GM23338 (cell line): ENCODE results near the gene PPDPF. TPM values are rescaled to one million over a fixed set of nuclear protein-coding genes. Genes with fewer than 3 reads are reported as not detected.

ENCODE experiments used
- ATAC-seq: fragments of 200-7000 bp; cut with Tn5 transposase; 3 replicates; pipeline ENCODE4 v1.9.1; 2020
- DNase-seq: peaks from one replicate; pipeline ENCODE4 v3.0.0-alpha.2; 2015; ENCODE audit warnings: low spot score
- H2AFZ ChIP-seq: fragments of 200-600 bp; sonication (generic); 2 replicates; pipeline ENCODE4 v1.8.0; 2016; ENCODE audit warnings: antibody characterized with exemption, mild to moderate bottlenecking, moderate library complexity
- H3F3A ChIP-seq: fragments of 200-600 bp; sonication (generic); replicated peaks from 2 replicates; pipeline ENCODE4 v1.8.0; 2017; ENCODE audit warnings: antibody characterized with exemption, mixed run types, low read depth
- H3K27ac ChIP-seq: fragments of 200-600 bp; sonication (generic); 2 replicates; pipeline ENCODE4 v1.6.1; 2016; ENCODE audit warnings: low read depth
- H3K27me3 ChIP-seq: fragments of 200-600 bp; sonication (generic); 2 replicates; pipeline ENCODE4 v1.8.0; 2016; ENCODE audit warnings: mild to moderate bottlenecking, mixed run types, moderate library complexity; ENCODE audit not compliant: insufficient read depth
- H3K36me3 ChIP-seq: fragments of 200-600 bp; sonication (generic); 2 replicates; pipeline ENCODE4 v1.8.0; 2016; ENCODE audit warnings: mild to moderate bottlenecking; ENCODE audit not compliant: insufficient read depth
- H3K4me1 ChIP-seq: fragments of 200-600 bp; sonication (generic); 2 replicates; pipeline ENCODE4 v1.8.0; 2016; ENCODE audit warnings: mild to moderate bottlenecking, moderate library complexity; ENCODE audit not compliant: insufficient read depth
- H3K4me2 ChIP-seq: fragments of 200-600 bp; sonication (generic); 2 replicates; pipeline ENCODE4 v1.7.1; 2017; ENCODE audit warnings: mixed run types
- H3K4me3 ChIP-seq: fragments of 200-600 bp; sonication (generic); 2 replicates; pipeline ENCODE4 v1.6.1; 2016; ENCODE audit warnings: mixed run types
- H3K79me2 ChIP-seq: fragments of 200-600 bp; sonication (generic); replicated peaks from 2 replicates; pipeline ENCODE4 v1.8.0; 2017; ENCODE audit warnings: mild to moderate bottlenecking; ENCODE audit not compliant: insufficient read depth
- H3K9me2 ChIP-seq: fragments of 200-600 bp; sonication (generic); 2 replicates; pipeline ENCODE4 v1.8.0; 2017; ENCODE audit not compliant: insufficient read depth
- H4K20me1 ChIP-seq: fragments of 200-600 bp; sonication (generic); replicated peaks from 2 replicates; pipeline ENCODE4 v1.8.0; 2017; ENCODE audit warnings: mild to moderate bottlenecking; ENCODE audit not compliant: insufficient read depth
- H3K27ac Mint-ChIP-seq: 2 replicates; pipeline ENCODE4 v1.8.0; 2020; ENCODE audit warnings: inconsistent platforms, mild to moderate bottlenecking, moderate library complexity, mixed read lengths
- H3K27me3 Mint-ChIP-seq: 3 replicates; pipeline ENCODE4 v1.8.0; 2022; ENCODE audit warnings: low read depth, mild to moderate bottlenecking, moderate library complexity, mixed read lengths, inconsistent platforms; ENCODE audit not compliant: insufficient read depth, poor library complexity
- H3K36me3 Mint-ChIP-seq: 3 replicates; pipeline ENCODE4 v1.8.0; 2021; ENCODE audit warnings: low read depth, mild to moderate bottlenecking, inconsistent platforms, moderate library complexity, mixed read lengths
- H3K4me1 Mint-ChIP-seq: 3 replicates; pipeline ENCODE4 v1.8.0; 2020; ENCODE audit warnings: mild to moderate bottlenecking, inconsistent platforms, mixed read lengths
- H3K4me3 Mint-ChIP-seq: 3 replicates; pipeline ENCODE4 v1.8.0; 2021; ENCODE audit warnings: moderate library complexity, mild to moderate bottlenecking, inconsistent platforms, mixed read lengths
- H3K9me3 Mint-ChIP-seq: 3 replicates; pipeline ENCODE4 v1.8.0; 2020; ENCODE audit warnings: moderate library complexity, mild to moderate bottlenecking, inconsistent platforms, mixed read lengths
- CTCF ChIP-seq, 2 experiments: fragments of 200-600 bp in 1 of 2; sonication (generic) in 1 of 2; conservative IDR thresholded peaks; 2 replicates each; pipeline versions ENCODE4 v1.5.1 to v1.6.1; 2016 to 2017; ENCODE audit warnings: antibody characterized with exemption in 2 of 2, low read depth in 2 of 2, mild to moderate bottlenecking in 2 of 2, moderate library complexity in 1 of 2
- EZH2 ChIP-seq: fragments of 200-600 bp; sonication (generic); IDR thresholded peaks from one replicate; pipeline ENCODE4 v1.8.0; 2017; ENCODE audit warnings: antibody characterized with exemption, mild to moderate bottlenecking, low read depth; ENCODE audit not compliant: unreplicated experiment
- EZH2phosphoT487 ChIP-seq: fragments of 200-600 bp; sonication (generic); IDR thresholded peaks from one replicate; pipeline ENCODE4 v1.8.1; 2018; ENCODE audit warnings: antibody characterized with exemption; ENCODE audit not compliant: unreplicated experiment
- JUNB ChIP-seq: IDR thresholded peaks from one replicate; pipeline ENCODE4 v1.6.1; 2016; ENCODE audit warnings: antibody characterized with exemption; ENCODE audit not compliant: unreplicated experiment
- POLR2AphosphoS5 ChIP-seq: IDR thresholded peaks from 2 replicates; pipeline ENCODE4 v1.6.1; 2016; ENCODE audit warnings: antibody characterized with exemption, low read depth
- STAT1 ChIP-seq: IDR thresholded peaks from one replicate; pipeline ENCODE4 v1.6.1; 2016; ENCODE audit warnings: antibody characterized with exemption; ENCODE audit not compliant: unreplicated experiment
- ZNF114 ChIP-seq: fragments of 250-450 bp; sonication (Bioruptor Pico); IDR thresholded peaks from 2 replicates; pipeline ENCODE4 v1.5.0; 2020; ENCODE audit warnings: mild to moderate bottlenecking, moderate library complexity
- polyA plus RNA-seq: library from polyadenylated mRNA; unstranded; fragments of >200 nt; fragmentation: Nextera tagmentation; extraction: Ambion mirVana; gene quantifications from 2 replicates; pipeline ENCODE4 v1.2.1, GENCODE V29; 2016
- total RNA-seq: library from RNA; depleted of rRNA; stranded (reverse); fragments of >200 nt; shearing (Covaris generic); gene quantifications from 2 replicates; pipeline ENCODE4 v1.2.3, GENCODE V29; 2014
- TF ChIP-seq, protein P1 (sequence below): IDR thresholded peaks from 2 replicates; pipeline ENCODE4 v1.6.1; 2016; ENCODE audit warnings: antibody characterized with exemption
- TF ChIP-seq, protein P2 (sequence below): fragments of 250-450 bp; sonication (Bioruptor Pico); IDR thresholded peaks from 2 replicates; pipeline ENCODE4 v1.5.0; 2020; ENCODE audit warnings: mild to moderate bottlenecking, moderate library complexity

The PPDPF gene
- total and polyA plus RNA-seq, 2 experiments from 2014 or later: 83.9 to 141 TPM

DNA sequence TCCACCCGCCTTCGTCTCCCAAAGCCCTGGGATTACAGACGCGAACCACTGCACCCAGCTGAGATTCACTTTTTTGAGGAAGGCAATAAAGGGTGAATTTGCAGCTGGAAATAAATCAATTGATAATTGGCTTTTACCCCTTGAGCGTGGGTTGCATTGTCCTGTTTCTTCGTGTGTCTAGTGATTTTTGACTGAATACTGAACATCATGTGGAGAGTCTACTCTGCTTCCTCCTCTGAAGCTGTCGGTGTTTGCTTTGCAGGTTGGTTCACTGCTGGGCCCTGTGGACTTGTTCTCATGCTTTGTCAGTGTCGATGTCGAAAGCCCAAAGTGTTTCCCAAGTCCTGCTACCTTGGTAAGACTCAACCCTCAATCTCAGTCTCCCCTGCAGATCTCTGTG, 15.9 kb upstream of the PPDPF start:
- Histone ChIP-seq H3K4me2 (no peak overlapping the region), H3K79me2 (no peaks in the 10 kb centered on the region), H3K27me3 (peaks cover 7% of the 10 kb centered on the region), H3K9me2 (no peaks in the 10 kb centered on the region), H3K36me3 (no peaks in the 10 kb centered on the region), H3F3A (0 out of 2 replicates have a peak, but pooled peaks cover 3% of the 10 kb centered on the region), H2AFZ (no peak overlapping the region), H4K20me1 (no peaks in the 10 kb centered on the region), H3K27ac (no peak overlapping the region), H3K4me1 (peaks cover 6% of the 10 kb centered on the region), H3K4me3 (no peak overlapping the region)
- Mint-ChIP-seq H3K36me3 (peaks cover 12% of the 10 kb centered on the region), H3K4me1 (peaks cover 5% of the 10 kb centered on the region; the same call in 2 of the 3 replicates), H3K27me3 (peaks cover 14% of the 10 kb centered on the region), H3K9me3 (peaks cover 34% of the 10 kb centered on the region), H3K4me3 (no peak overlapping the region), H3K27ac (no peak overlapping the region)
- no peak for TF ChIP-seq EZH2
- TF ChIP-seq CTCF (conservative IDR thresholded peaks at IDR 0.05; ENCODE audit: low read depth in 2 of 2): no peak
- TF ChIP-seq, protein P1, sequence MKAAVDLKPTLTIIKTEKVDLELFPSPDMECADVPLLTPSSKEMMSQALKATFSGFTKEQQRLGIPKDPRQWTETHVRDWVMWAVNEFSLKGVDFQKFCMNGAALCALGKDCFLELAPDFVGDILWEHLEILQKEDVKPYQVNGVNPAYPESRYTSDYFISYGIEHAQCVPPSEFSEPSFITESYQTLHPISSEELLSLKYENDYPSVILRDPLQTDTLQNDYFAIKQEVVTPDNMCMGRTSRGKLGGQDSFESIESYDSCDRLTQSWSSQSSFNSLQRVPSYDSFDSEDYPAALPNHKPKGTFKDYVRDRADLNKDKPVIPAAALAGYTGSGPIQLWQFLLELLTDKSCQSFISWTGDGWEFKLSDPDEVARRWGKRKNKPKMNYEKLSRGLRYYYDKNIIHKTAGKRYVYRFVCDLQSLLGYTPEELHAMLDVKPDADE: no peak
- TF ChIP-seq STAT1: no peak
- no peak for TF ChIP-seq EZH2phosphoT487
- TF ChIP-seq POLR2AphosphoS5: no peak
- TF ChIP-seq, protein P2, sequence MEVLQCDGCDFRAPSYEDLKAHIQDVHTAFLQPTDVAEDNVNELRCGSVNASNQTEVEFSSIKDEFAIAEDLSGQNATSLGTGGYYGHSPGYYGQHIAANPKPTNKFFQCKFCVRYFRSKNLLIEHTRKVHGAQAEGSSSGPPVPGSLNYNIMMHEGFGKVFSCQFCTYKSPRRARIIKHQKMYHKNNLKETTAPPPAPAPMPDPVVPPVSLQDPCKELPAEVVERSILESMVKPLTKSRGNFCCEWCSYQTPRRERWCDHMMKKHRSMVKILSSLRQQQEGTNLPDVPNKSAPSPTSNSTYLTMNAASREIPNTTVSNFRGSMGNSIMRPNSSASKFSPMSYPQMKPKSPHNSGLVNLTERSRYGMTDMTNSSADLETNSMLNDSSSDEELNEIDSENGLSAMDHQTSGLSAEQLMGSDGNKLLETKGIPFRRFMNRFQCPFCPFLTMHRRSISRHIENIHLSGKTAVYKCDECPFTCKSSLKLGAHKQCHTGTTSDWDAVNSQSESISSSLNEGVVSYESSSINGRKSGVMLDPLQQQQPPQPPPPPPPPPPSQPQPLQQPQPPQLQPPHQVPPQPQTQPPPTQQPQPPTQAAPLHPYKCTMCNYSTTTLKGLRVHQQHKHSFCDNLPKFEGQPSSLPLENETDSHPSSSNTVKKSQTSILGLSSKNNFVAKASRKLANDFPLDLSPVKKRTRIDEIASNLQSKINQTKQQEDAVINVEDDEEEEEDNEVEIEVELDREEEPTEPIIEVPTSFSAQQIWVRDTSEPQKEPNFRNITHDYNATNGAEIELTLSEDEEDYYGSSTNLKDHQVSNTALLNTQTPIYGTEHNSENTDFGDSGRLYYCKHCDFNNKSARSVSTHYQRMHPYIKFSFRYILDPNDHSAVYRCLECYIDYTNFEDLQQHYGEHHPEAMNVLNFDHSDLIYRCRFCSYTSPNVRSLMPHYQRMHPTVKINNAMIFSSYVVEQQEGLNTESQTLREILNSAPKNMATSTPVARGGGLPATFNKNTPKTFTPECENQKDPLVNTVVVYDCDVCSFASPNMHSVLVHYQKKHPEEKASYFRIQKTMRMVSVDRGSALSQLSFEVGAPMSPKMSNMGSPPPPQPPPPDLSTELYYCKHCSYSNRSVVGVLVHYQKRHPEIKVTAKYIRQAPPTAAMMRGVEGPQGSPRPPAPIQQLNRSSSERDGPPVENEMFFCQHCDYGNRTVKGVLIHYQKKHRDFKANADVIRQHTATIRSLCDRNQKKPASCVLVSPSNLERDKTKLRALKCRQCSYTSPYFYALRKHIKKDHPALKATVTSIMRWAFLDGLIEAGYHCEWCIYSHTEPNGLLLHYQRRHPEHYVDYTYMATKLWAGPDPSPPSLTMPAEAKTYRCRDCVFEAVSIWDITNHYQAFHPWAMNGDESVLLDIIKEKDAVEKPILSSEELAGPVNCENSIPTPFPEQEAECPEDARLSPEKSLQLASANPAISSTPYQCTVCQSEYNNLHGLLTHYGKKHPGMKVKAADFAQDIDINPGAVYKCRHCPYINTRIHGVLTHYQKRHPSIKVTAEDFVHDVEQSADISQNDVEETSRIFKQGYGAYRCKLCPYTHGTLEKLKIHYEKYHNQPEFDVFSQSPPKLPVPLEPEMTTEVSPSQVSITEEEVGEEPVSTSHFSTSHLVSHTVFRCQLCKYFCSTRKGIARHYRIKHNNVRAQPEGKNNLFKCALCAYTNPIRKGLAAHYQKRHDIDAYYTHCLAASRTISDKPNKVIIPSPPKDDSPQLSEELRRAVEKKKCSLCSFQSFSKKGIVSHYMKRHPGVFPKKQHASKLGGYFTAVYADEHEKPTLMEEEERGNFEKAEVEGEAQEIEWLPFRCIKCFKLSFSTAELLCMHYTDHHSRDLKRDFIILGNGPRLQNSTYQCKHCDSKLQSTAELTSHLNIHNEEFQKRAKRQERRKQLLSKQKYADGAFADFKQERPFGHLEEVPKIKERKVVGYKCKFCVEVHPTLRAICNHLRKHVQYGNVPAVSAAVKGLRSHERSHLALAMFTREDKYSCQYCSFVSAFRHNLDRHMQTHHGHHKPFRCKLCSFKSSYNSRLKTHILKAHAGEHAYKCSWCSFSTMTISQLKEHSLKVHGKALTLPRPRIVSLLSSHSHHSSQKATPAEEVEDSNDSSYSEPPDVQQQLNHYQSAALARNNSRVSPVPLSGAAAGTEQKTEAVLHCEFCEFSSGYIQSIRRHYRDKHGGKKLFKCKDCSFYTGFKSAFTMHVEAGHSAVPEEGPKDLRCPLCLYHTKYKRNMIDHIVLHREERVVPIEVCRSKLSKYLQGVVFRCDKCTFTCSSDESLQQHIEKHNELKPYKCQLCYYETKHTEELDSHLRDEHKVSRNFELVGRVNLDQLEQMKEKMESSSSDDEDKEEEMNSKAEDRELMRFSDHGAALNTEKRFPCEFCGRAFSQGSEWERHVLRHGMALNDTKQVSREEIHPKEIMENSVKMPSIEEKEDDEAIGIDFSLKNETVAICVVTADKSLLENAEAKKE: no peak
- no peak for TF ChIP-seq ZNF114
- TF ChIP-seq JUNB: no peak
- no peak for ATAC-seq
- DNase-seq: no peak
